HepG2 (cell line): Measurements from ENCODE around the gene PIEZO2. TPM values are rescaled to one million over a fixed set of nuclear protein-coding genes. Genes with fewer than 3 reads are reported as not detected.

Source experiments
- ATAC-seq: fragments of 200-7000 bp; cut with Tn5 transposase; 3 replicates; pipeline ENCODE4 v1.9.1; 2020; ENCODE audit warnings: mild to moderate bottlenecking, moderate library complexity
- BruUV-seq: library from RNA; stranded (reverse); fragments of 400-500 nt; replicated peaks from 2 replicates; lab custom pipeline; 2021; lab: Mats Ljungman, UMichigan
- CTCF ChIA-PET: fragments of 300-600 bp; formaldehyde crosslinking; extraction: SDS; loops from one replicate; lab custom pipeline; 2021; ENCODE audit warnings: low total read pairs, inconsistent platforms, low intra/inter-chr PET ratio; lab: Yijun Ruan, JAX
- POLR2A ChIA-PET: fragments of 350-600 bp; sonication (Branson Sonifier 250); formaldehyde crosslinking; loops from one replicate; lab custom pipeline; 2020; ENCODE audit warnings: antibody characterized with exemption, inconsistent platforms; lab: Yijun Ruan, JAX
- DNase-seq: peaks from one replicate; pipeline ENCODE4 v3.0.0-alpha.2; 2015; ENCODE audit warnings: low spot score
- FAIRE-seq: peaks from 3 replicates; lab custom pipeline; 2011; peaks lifted over from hg19 to GRCh38; lab: Jason Lieb, UNC
- H2AFZ ChIP-seq: one replicate; pipeline ENCODE4 v1.6.1; 2011; ENCODE audit warnings: low read length, inconsistent platforms
- H3K27ac ChIP-seq: fragments of 300-600 bp; 3 replicates; pipeline ENCODE4 v1.8.0; 2011; ENCODE audit warnings: mixed run types, mild to moderate bottlenecking, mixed read lengths, low read length, inconsistent platforms; ENCODE audit not compliant: insufficient read depth; ENCODE audit errors: extremely low read length
- H3K27me3 ChIP-seq, 2 experiments: fragments of 200-600 bp in 1 of 2; 2 replicates in 1 of 2; 3 replicates in 1 of 2; pipeline versions ENCODE4 v1.6.0 to v1.8.0; 2011; ENCODE audit warnings: low read length in 2 of 2, mild to moderate bottlenecking in 2 of 2, moderate library complexity in 2 of 2, inconsistent platforms in 1 of 2; ENCODE audit not compliant: insufficient read depth in 2 of 2, control insufficient read depth in 1 of 2
- H3K36me3 ChIP-seq, 2 experiments: fragments of 200-600 bp in 1 of 2; replicated peaks in 1 of 2; 2 replicates in 1 of 2; 3 replicates in 1 of 2; pipeline versions ENCODE4 v1.5.1 to v1.8.0; 2011; ENCODE audit warnings: low read length in 2 of 2, inconsistent platforms in 1 of 2; ENCODE audit not compliant: insufficient read depth in 2 of 2, control insufficient read depth in 1 of 2
- H3K4me1 ChIP-seq: 2 replicates; pipeline ENCODE4 v1.5.1; 2012; ENCODE audit warnings: low read length, inconsistent platforms; ENCODE audit not compliant: insufficient read depth
- H3K4me2 ChIP-seq: 2 replicates; pipeline ENCODE4 v1.6.0; 2011; ENCODE audit warnings: low read depth, low read length, inconsistent platforms
- H3K4me3 ChIP-seq, 3 experiments: fragments of 200-600 bp in 1 of 3; sonication (generic), shearing (Covaris generic) in 1 of 3; replicated peaks in 1 of 3; 2 replicates each; pipeline ENCODE4 v1.5.1; 2011 to 2016; ENCODE audit warnings: low read length in 3 of 3, inconsistent platforms in 2 of 3, low read depth in 2 of 3, mild to moderate bottlenecking in 2 of 3, control low read depth in 1 of 3, mixed read lengths in 1 of 3; ENCODE audit not compliant: insufficient read depth in 1 of 3
- H3K79me2 ChIP-seq: one replicate; pipeline ENCODE4 v1.6.1; 2011; ENCODE audit warnings: low read length, inconsistent platforms; ENCODE audit not compliant: insufficient read depth
- H3K9ac ChIP-seq: 2 replicates; pipeline ENCODE4 v1.6.0; 2011; ENCODE audit warnings: mild to moderate bottlenecking, low read depth, low read length, inconsistent platforms; ENCODE audit not compliant: insufficient read depth
- H3K9me3 ChIP-seq: 2 replicates; pipeline ENCODE4 v1.5.1; 2012; ENCODE audit warnings: mild to moderate bottlenecking, low read length
- H4K20me1 ChIP-seq: 2 replicates; pipeline ENCODE4 v1.6.0; 2011; ENCODE audit warnings: inconsistent platforms, mild to moderate bottlenecking, low read length, moderate library complexity; ENCODE audit not compliant: insufficient read depth
- ARID2 ChIP-seq: sonication (generic); formaldehyde crosslinking; IDR thresholded peaks from 2 replicates; pipeline ENCODE4 v1.8.1; 2022; ENCODE audit warnings: mild to moderate bottlenecking, missing genetic modification reagents, borderline replicate concordance
- ESRRA ChIP-seq: sonication (generic); formaldehyde crosslinking; IDR thresholded peaks from 2 replicates; pipeline ENCODE4 v1.5.1; 2020; ENCODE audit warnings: mild to moderate bottlenecking, low read depth, missing genetic modification reagents
- GABPA ChIP-seq, 2 experiments: IDR thresholded peaks; 2 replicates each; pipeline ENCODE4 v1.6.1; 2011 to 2016; ENCODE audit warnings: low read depth in 2 of 2, low read length in 1 of 2, missing biosample characterization in 1 of 2, missing genetic modification characterization in 1 of 2
- HES4 ChIP-seq: sonication (generic); formaldehyde crosslinking; IDR thresholded peaks from 2 replicates; pipeline ENCODE4 v1.9.0; 2021; ENCODE audit warnings: mild to moderate bottlenecking, missing genetic modification reagents, borderline replicate concordance
- HMG20A ChIP-seq: IDR thresholded peaks from 2 replicates; pipeline ENCODE4 v1.6.1; 2016; ENCODE audit warnings: borderline replicate concordance
- MATR3 ChIP-seq: sonication (generic); formaldehyde crosslinking; IDR thresholded peaks from 2 replicates; pipeline ENCODE4 v1.4.0; 2020; ENCODE audit warnings: missing genetic modification reagents
- NR2F1 ChIP-seq, 2 experiments: fragments of 450-650 bp in 1 of 2; formaldehyde crosslinking in 1 of 2; IDR thresholded peaks; 2 replicates each; pipeline versions ENCODE4 v1.5.0 to v1.6.1; 2016 to 2020; ENCODE audit warnings: mild to moderate bottlenecking in 1 of 2, missing compliant biosample characterization in 1 of 2, missing genetic modification reagents in 1 of 2, moderate library complexity in 1 of 2
- SKI ChIP-seq: fragments of 450-650 bp; IDR thresholded peaks from one replicate; pipeline ENCODE4 v1.6.1; 2018; ENCODE audit warnings: mild to moderate bottlenecking; ENCODE audit not compliant: partially characterized antibody
- TEAD2 ChIP-seq: sonication (generic); formaldehyde crosslinking; IDR thresholded peaks from 2 replicates; pipeline ENCODE4 v1.9.0; 2021; ENCODE audit warnings: missing genetic modification reagents
- ZBTB7A ChIP-seq: sonication (generic); formaldehyde crosslinking; IDR thresholded peaks from 2 replicates; pipeline ENCODE4 v1.8.0; 2022; ENCODE audit warnings: mild to moderate bottlenecking, missing genetic modification reagents
- ZFP62 ChIP-seq: sonication (generic); formaldehyde crosslinking; IDR thresholded peaks from 2 replicates; pipeline ENCODE4 v1.4.0; 2020; ENCODE audit warnings: missing genetic modification reagents
- ZFP82 ChIP-seq: sonication (generic); formaldehyde crosslinking; IDR thresholded peaks from 2 replicates; pipeline ENCODE4 v1.5.1; 2020; ENCODE audit warnings: mild to moderate bottlenecking, missing genetic modification reagents, borderline replicate concordance
- ZNF292 ChIP-seq: sonication (generic); formaldehyde crosslinking; IDR thresholded peaks from 2 replicates; pipeline ENCODE4 v1.8.1; 2022; ENCODE audit warnings: mild to moderate bottlenecking, low read depth, missing genetic modification reagents, borderline replicate concordance
- ZNF546 ChIP-seq: sonication (generic); formaldehyde crosslinking; conservative IDR thresholded peaks from 2 replicates; pipeline ENCODE4 v1.8.1; 2023; ENCODE audit warnings: mild to moderate bottlenecking, missing genetic modification reagents
- WGBS: methylation state at CpG from one replicate; pipeline ENCODE4 v1.1.6; 2017; ENCODE audit warnings: low lambda C conversion rate; 5-methylcytosine and 5-hydroxymethylcytosine counted together
- in situ Hi-C: cut with HindIII; loops from 2 replicates; pipeline ENCODE4 v1.10.0; 2017; ENCODE audit warnings: low pct_unique_long_range_greater_than_20kb; ENCODE audit not compliant: extremely low pct_ligation_motif_present
- intact Hi-C: fragments of 100-400 bp; cut with micrococcal nuclease; formaldehyde crosslinking; loops from one replicate; pipeline ENCODE4 v1.10.0; 2022; ENCODE audit not compliant: unreplicated experiment
- polyA plus RNA-seq, 8 experiments: library from polyadenylated mRNA; depleted of rRNA in 3 of 8; stranded (reverse) in 7 of 8; unstranded in 1 of 8; fragments of >200 nt; fragmentation: Illumina TruSeq in 4 of 8; extraction: Trizol in 4 of 8; gene quantifications; 2 replicates each; pipeline versions ENCODE4 v1.2.1 to v1.2.3, GENCODE V29; 2011 to 2016; ENCODE audit warnings: low read depth in 4 of 8, missing spikeins in 1 of 8, mixed read lengths in 1 of 8; ENCODE audit not compliant: insufficient read depth in 1 of 8
- total RNA-seq, 5 experiments: library from RNA; depleted of rRNA; stranded (reverse); fragments of >200 nt; fragmentation: Illumina TruSeq; extraction: Trizol; gene quantifications; 2 replicates each; pipeline ENCODE4 v1.2.3, GENCODE V29; 2016; ENCODE audit warnings: low read depth in 1 of 5
- TF ChIP-seq, protein P1 (sequence below): sonication (generic); formaldehyde crosslinking; IDR thresholded peaks from 2 replicates; pipeline ENCODE4 v1.4.0; 2020; ENCODE audit warnings: missing genetic modification reagents, borderline replicate concordance

Gene PIEZO2
- total and polyA plus RNA-seq, 2 of the 13 experiments (the other 11 are each of a cell fraction or from before 2014, with no cell fraction given), result 15.2 to 27.2 TPM

DNA sequence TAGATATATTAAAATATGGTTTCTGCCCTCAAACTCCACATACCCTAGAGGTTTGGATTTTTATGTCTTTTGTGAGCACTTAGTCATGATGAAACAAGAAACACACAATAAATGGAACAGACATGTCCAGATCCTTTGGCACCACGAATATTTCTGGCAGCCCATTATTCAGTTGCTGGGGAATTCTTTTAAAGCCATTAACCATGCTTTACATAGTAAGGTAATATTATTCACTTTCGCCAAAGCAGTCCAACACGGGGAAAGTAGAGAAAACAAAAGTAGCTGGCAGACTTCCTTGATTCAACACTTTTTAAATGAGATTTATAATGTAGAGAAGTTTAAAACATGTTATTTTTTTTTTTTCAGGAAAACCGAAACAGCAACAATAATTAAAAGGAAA lies 235.4 kb downstream of the PIEZO2 start:
- no peaks in the 10 kb centered on the region for H4K20me1 ChIP-seq
- ChIA-PET CTCF (no interaction called here), POLR2A (no interaction called here)
- H2AFZ ChIP-seq, result no peak overlapping the region
- H3K27ac ChIP-seq, result peak overlapping the region; percentile 81
- H3K4me1 ChIP-seq, result peaks cover 75% of the 10 kb centered on the region
- intact Hi-C loops (no loop called here), in situ Hi-C loops (loop anchor here (10.0 kb wide), 1 partner anchor 59 kb away; no protein-coding TSS in a partner anchor)
- DNase-seq, result no peak
- TF ChIP-seq SKI, result no peak
- no peak for TF ChIP-seq TEAD2 (CRISPR knock-in tag)
- TF ChIP-seq ARID2, result no peak
- TF ChIP-seq ZNF292 (CRISPR knock-in tag), result no peak
- FAIRE-seq, result no peak
- no peaks in the 10 kb centered on the region for H3K36me3 ChIP-seq
- H3K27me3 ChIP-seq, result no peaks in the 10 kb centered on the region
- H3K4me3 ChIP-seq, result no peak overlapping the region; a peak in 1 of 6 replicates
- peak overlapping the region; percentile 55 for H3K4me2 ChIP-seq
- BruUV-seq, result no TSS peak
- H3K9ac ChIP-seq, result peak overlapping the region; percentile 43; the same call in 1 of the 2 replicates
- WGBS, result 82% methylated on average over 4 of the region's 4 CpGs
- ATAC-seq, result no peak
- H3K9me3 ChIP-seq, result no peaks in the 10 kb centered on the region
- no peaks in the 10 kb centered on the region for H3K79me2 ChIP-seq

DNA sequence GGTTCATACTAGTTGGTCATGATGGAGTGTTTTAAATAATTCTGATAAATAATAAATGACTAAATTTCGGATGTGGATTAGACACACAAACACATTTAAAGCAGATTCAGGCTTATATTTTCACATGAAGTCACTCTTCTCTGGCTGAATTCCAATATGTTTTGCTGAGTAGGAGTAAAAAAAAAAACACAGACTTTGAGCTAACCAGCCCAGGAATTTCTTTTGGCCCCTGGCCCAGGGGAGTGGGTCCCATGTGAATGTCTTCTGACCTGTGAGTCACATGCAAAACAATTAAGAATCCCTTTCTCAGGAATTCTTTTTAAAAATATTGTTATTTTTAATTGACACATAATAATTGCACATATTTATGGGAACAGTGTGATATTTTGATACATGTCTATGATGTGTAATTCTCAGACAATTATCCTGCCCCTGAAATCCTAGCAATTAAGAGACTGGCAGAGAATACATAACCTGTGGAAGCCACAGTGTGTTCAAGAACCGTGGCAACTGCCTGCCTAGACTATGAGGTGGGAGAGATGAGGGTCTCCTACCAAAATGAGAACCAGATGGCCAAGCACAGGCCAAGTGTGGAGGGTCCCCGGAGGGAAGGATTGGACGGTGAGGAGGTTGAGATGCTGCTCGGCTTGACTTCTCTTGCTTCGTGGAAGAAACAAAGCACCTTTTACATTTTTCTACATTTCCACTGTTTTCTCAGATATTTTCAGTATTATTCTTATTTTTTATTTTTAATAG lies 236.4 kb downstream of the PIEZO2 start:
- Histone ChIP-seq H3K36me3 (no peaks in the 10 kb centered on the region; a peak in 1 of 5 replicates), H3K4me2 (peak overlapping the region; percentile 45)
- POLR2A ChIA-PET, result no interaction called here
- TF ChIP-seq GABPA (IDR thresholded peaks at IDR 0.05; ENCODE audit: low read depth, low read length) (no peak), GABPA (CRISPR knock-in tag; IDR thresholded peaks at IDR 0.05; ENCODE audit: low read depth) (no peak), ZFP82 (CRISPR knock-in tag) (no peak), MATR3 (CRISPR knock-in tag) (no peak), HMG20A (CRISPR knock-in tag) (peak; percentile 34; the same call in 1 of the 2 replicates), HES4 (no peak), ZNF546 (CRISPR knock-in tag) (no peak), ESRRA (CRISPR knock-in tag) (no peak), ZBTB7A (CRISPR knock-in tag) (no peak), NR2F1 (CRISPR knock-in tag; IDR thresholded peaks at IDR 0.05) (no peak), ZFP62 (CRISPR knock-in tag) (no peak)
- TF ChIP-seq, protein P1, sequence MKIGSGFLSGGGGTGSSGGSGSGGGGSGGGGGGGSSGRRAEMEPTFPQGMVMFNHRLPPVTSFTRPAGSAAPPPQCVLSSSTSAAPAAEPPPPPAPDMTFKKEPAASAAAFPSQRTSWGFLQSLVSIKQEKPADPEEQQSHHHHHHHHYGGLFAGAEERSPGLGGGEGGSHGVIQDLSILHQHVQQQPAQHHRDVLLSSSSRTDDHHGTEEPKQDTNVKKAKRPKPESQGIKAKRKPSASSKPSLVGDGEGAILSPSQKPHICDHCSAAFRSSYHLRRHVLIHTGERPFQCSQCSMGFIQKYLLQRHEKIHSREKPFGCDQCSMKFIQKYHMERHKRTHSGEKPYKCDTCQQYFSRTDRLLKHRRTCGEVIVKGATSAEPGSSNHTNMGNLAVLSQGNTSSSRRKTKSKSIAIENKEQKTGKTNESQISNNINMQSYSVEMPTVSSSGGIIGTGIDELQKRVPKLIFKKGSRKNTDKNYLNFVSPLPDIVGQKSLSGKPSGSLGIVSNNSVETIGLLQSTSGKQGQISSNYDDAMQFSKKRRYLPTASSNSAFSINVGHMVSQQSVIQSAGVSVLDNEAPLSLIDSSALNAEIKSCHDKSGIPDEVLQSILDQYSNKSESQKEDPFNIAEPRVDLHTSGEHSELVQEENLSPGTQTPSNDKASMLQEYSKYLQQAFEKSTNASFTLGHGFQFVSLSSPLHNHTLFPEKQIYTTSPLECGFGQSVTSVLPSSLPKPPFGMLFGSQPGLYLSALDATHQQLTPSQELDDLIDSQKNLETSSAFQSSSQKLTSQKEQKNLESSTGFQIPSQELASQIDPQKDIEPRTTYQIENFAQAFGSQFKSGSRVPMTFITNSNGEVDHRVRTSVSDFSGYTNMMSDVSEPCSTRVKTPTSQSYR (CRISPR knock-in tag), result no peak

More for the DNA sequence above, 236.4 kb downstream of the PIEZO2 start:
- peak overlapping the region; percentile 39; the same call in 1 of the 2 replicates for H3K9ac ChIP-seq
- H4K20me1 ChIP-seq, result no peaks in the 10 kb centered on the region
- DNase-seq (peak; percentile 86), ATAC-seq (peak; percentile 39), FAIRE-seq (peak; percentile 67)
- CTCF ChIA-PET, result no interaction called here
- intact Hi-C loops (no loop called here), in situ Hi-C loops (loop anchor here (10.0 kb wide), 1 partner anchor 58 kb away; no protein-coding TSS in a partner anchor)
- peak overlapping the region; percentile 75 for H3K27ac ChIP-seq
- no TSS peak for BruUV-seq
- no peaks in the 10 kb centered on the region for H3K27me3 ChIP-seq
- peaks cover 85% of the 10 kb centered on the region for H3K4me1 ChIP-seq
- H3K9me3 ChIP-seq, result no peaks in the 10 kb centered on the region
- H3K79me2 ChIP-seq, result no peaks in the 10 kb centered on the region
- no peak overlapping the region for H2AFZ ChIP-seq
- WGBS, result 80% methylated on average over 6 of the region's 6 CpGs
- H3K4me3 ChIP-seq, result no peak overlapping the region
